Activated CD8-positive, alpha-beta memory T cell treated with anti-CD3 and anti-CD28 coated beads for 36 hours (primary cell): ENCODE measurements around the gene ELP4. TPM values are rescaled to one million over a fixed set of nuclear protein-coding genes. Genes with fewer than 3 reads are reported as not detected.
"Not testable (repeated sequence)": the region's sequence is repeated elsewhere in the genome, so short reads cannot be mapped to it uniquely, and the experiment has no call there.

ENCODE experiments used
- CTCF ChIA-PET: fragments of 350-600 bp; sonication (Branson Sonifier 250); formaldehyde crosslinking; loops from one replicate; lab custom pipeline; 2021; ENCODE audit warnings: antibody characterized with exemption; lab: Charles Lee
- POLR2A ChIA-PET: fragments of 350-600 bp; sonication (Branson Sonifier 250); formaldehyde crosslinking; loops from one replicate; lab custom pipeline; 2021; ENCODE audit warnings: antibody characterized with exemption; lab: Charles Lee
- total RNA-seq, 2 experiments: library from RNA; stranded (reverse); gene quantifications; one replicate each; pipeline ENCODE4 v1.2.3, GENCODE V29; 2021

The ELP4 gene, protein sequence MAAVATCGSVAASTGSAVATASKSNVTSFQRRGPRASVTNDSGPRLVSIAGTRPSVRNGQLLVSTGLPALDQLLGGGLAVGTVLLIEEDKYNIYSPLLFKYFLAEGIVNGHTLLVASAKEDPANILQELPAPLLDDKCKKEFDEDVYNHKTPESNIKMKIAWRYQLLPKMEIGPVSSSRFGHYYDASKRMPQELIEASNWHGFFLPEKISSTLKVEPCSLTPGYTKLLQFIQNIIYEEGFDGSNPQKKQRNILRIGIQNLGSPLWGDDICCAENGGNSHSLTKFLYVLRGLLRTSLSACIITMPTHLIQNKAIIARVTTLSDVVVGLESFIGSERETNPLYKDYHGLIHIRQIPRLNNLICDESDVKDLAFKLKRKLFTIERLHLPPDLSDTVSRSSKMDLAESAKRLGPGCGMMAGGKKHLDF
- total RNA-seq = 10 to 100 TPM; 21.4 to 24.8 TPM

DNA sequence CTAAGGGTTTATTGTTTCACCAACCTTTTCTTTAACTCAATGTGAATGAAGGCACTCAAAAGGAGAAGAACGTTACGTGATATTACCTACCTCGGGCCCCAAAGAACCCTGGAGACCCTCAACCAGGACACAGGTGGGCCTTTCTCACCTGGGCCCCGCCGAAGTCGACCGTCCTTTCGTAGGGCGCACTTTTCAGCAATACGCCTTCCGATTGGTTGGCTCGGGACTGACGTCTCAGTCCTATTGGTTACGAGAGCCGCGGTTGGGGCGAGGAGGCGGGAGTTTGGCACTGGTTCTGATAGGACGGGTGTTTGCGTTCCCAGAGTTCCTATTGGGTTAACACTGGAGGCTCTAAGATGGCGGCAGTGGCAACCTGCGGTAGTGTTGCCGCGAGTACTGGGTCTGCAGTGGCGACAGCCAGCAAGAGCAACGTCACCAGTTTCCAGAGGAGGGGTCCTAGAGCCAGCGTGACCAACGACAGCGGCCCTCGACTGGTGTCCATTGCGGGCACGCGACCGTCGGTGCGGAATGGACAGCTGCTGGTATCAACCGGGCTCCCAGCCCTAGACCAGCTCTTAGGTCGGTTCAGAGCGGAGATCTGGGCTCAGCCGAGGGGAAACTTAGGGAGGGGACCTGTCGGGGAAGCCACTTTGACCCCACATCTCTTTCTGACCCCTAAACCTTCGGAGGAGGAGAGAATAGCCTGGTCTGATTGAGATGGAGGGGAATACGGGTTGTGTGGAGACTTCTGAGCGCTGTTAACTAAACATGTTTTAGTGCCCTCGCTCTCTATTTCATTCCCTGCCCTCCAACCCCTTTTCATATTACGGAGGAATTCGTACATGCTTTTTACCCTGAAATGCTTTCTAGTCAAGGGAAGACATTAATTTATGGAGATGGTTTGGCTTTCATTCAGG is at the start of gene ELP4, which contains the start of gene IMMP1L:
TSS of gene ELP4 (plus strand) at position 339 of the 917 bp plus-strand sequence. CDS start at position 357, 18 bp downstream.
TSS of gene IMMP1L (minus strand) at position 194 of the 917 bp plus-strand sequence. CDS start 46,346 bp downstream, outside the sequence.
- ChIA-PET CTCF (no interaction called here), POLR2A (no interaction called here)

DNA sequence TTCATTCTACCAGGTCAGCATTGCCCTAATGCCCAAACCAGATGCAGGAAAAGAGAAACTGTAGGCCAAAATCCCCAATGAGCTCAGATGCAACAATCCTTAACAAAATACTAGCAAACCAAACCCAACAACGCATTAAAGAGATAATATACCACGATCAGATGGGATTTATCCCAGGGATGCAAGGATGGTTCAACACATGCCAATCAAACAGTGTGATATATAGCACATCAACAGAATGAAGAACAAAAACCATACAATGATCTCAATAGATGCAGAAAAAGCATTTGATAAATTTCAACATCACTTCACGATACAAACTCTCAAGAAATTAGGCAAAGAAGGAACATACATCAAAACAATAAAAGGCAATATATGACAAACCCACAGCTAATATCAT is 45.1 kb upstream of the ELP4 start:
- POLR2A ChIA-PET = no interaction called here
- CTCF ChIA-PET = no interaction called here

DNA sequence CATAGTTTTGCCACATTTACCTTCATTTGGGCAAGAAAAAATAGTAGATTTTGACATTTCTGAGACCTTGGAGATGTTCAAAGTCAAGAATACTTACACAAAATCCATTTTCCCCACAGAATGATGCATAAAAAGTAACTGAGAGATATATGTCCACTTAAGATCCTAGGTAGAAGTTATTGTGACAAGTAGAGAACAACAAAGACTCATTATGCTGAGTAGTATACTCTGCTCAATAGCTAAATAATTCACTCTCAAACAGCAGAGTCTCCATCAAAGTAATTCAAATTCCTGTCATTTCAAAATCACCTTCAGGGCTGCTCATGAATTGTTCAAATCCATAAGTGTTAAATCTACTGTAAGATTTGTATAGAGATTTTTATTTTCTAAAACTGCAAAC is 35.5 kb upstream of the ELP4 start:
- ChIA-PET POLR2A (no interaction called here), CTCF (interaction anchor here (0.5 kb wide), 1 partner anchor 75 kb away, joined by 3 read pairs; no protein-coding TSS in a partner anchor)

DNA sequence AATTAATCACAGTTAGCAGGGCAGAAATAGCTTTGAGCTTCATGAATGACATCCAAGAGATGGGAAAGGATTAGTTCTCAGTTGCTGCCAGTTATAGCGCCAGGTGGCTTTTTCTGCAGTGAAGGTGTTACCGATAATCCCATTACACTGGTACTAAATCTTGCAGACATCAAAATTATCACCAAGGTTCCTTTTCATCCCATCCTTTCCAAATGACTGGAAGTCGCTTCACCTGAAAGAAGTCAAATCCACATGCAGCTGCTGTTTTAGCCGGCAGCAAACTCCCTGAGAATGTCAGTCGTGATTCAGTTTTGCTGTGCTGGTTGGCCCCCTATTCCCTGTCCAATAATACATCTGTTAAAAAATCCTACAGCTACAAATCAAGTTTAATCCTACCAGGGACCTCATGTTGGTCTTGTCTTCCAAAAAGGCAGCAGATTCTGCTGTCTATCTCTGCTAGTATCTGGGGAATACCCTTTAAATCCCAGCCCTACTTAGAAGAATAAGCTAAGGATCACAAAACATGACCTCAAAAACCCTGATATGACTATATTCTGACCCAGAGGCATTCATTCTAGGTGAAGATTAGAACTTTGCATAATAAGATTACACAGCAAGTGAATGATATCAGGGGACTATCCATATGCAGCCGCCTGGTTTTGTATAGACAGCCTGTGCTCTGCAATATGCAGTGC is 31.9 kb upstream of the ELP4 start:
- POLR2A ChIA-PET = no interaction called here
- CTCF ChIA-PET = no interaction called here

DNA sequence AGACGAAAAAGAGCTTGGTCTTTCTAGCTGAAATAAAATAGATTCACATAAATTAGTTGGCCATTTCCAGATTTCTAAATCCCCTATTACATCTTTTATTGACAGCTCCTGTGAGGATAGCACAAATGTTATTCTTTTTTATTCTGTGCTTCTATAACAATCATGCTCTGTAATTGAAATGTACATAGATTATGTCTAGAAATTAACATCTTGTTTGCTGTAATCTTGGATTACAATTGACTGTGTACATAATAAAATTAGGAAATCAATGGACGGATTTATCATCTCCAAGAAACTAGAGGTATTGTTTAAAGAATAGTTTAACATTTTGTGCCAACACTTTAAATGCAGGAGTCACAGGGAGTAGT is 31.4 kb upstream of the ELP4 start:
- ChIA-PET CTCF (no interaction called here), POLR2A (no interaction called here)

DNA sequence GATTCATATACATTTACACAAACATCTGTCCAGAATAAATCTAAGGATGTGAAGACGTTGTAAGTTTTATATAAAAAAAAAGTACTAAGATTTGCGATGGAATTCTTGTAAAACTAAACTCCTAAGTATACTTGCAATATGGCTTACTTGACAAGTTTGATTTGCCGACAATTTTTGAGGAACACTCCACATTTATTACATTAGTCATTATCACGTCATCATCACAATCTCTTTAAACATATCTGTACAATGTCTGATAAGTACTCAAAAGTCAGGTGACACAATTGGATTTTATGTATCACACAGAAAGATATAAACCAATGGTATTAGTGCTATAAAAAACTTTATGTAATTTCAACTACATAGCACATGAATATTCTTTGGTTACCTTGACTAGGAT is 30.5 kb upstream of the ELP4 start:
- ChIA-PET CTCF (no interaction called here), POLR2A (no interaction called here)

DNA sequence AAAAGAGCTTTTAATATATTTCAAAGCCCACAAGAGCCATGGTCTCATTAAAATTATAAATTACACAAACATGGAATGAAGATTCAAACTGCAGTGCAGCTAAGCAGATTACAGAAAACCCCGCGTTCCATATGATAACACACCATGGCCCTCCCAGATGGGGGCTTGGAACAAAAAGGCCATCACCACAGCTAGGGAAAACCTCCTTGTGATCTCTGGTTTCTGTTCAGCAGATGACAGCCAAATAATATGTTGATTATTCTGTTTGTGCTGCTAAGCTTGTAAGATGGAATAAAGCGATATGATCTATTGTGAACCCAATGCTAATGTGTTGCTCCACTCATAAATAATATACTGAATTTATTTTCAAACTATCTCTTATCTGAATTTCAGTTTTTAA is 28.6 kb upstream of the ELP4 start:
- CTCF ChIA-PET = no interaction called here
- POLR2A ChIA-PET = no interaction called here

DNA sequence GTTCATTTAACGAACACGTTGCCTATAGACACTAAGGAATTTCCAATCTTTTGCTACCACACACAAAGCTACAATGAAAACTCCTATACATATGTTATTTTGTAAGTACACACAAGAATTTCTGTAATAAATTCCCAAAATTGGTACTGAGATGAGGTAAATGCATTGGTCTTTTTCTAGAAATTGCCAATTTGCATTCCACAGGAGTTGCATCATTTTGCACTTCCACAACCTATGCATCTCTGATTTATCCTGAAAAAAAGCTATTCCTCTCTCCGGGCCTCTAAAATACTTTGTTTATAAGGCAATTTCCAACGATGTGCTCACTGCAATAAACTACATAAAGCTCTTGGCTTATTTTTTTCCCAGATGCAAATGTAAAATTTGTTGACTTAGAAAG is 25.1 kb upstream of the ELP4 start:
- POLR2A ChIA-PET = no interaction called here
- CTCF ChIA-PET = no interaction called here

DNA sequence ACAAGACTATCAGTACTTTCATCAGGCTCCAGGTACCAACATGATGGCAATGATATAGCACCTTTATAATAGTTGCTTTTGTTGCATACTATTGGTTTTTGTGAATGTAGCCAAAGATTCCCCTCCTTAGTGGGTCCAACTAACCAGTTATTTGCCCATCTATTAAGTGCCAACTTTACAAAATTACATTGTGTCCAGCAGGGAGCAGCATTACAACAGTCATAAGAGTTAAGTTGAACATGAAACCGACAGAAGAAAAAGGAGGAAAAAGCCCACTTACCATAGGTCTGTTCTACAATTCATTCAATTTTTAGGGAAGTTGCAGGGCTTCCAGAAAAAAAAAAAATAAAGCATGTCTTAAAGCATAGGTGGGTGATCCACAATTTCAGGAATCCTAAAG is 21.7 kb upstream of the ELP4 start:
- ChIA-PET CTCF (no interaction called here), POLR2A (no interaction called here)

DNA sequence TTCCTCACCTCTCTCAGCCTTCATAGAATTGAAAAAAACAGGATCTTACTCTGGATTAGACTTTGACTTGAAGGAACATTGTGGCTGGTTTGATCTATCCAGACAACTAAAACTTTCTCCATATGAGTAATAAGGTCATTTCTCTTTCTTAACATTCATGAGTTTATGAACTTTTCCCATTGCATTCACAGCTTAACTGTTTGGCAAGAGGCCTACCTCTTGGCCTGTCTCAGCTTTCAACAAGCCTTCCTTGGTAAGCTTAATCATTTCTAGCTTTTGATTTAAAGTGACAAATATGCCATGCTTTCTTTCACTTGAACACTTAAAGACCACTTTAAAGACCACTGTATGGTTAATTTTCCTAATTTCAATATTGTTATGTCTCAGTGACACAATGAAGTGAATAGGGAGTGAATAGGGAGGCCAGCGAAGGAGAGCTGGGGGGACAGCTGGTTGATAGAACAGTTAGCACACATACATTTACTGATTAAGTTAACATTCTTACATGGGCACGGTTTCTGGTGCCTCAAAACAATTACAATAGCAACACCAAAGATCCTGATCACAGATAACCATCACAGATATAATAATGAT is 17.1 kb upstream of the ELP4 start:
- CTCF ChIA-PET = no interaction called here
- POLR2A ChIA-PET = no interaction called here

DNA sequence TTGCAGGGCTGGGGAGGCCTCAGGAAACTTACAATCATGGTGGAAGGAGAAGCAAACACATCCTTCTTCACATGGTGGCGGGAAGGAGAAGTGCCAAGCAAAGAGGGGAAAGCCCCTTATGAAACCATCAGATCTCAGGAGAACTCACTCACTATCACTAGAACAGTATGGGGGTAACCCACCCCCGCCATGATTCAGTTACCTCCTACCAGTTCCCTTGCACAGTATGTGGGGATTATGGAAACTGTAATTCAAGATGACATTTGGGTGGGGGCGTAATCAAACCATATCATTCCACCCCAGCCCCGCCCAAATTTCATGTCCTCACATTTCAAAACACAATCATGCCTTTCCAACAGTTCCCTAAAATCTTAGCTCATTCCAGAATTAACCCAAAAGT is 16.3 kb upstream of the ELP4 start:
- ChIA-PET CTCF (no interaction called here), POLR2A (no interaction called here)

DNA sequence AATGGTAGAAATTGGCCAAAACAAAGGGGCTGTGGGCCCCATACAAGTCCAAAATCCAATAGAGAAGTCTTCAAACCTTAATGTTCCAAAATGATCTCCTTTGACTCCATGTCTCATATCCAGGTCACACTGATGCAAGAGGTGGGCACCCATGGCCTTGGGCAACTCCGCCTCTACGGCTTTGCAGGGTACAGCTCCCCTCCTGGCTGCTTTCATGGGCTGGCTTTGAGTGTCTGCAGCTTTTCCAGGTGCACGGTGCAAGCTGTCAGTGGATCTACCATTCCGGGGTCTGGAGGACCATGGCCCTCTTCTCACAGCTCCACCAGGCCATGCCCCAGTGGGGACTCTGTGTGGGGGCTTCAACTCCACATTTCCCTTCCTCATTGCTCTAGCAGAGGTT is 15.8 kb upstream of the ELP4 start:
- POLR2A ChIA-PET, CTCF ChIA-PET: not testable (repeated sequence)

DNA sequence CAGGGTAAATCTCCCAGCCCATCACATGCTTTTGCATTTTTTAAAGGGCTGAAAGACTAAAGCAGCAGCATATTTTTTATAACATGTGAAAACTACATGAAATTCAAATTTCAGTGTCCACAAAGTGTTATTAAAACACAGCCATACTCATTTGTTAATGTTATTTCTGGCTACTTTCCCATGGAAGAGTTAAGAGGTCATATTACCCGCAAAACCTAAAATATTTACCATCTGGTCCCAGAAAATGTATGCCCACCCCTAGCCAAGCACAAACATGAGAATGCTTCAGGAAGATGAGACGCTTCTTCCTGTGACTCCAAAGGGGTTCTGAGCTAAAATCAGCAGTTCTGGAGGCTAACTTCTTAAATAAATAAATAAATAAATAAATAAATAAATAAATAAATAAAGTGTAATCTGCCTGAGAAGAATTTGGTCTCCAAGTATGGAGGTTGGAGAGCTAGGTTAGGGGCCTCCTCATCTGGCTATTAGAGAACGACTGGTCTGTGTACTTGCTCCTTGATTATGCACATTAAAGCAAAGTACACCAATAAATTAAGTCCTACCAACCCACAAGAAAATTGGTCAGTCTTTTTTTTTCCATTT is 9.9 kb upstream of the ELP4 start:
- ChIA-PET CTCF (no interaction called here), POLR2A (no interaction called here)

DNA sequence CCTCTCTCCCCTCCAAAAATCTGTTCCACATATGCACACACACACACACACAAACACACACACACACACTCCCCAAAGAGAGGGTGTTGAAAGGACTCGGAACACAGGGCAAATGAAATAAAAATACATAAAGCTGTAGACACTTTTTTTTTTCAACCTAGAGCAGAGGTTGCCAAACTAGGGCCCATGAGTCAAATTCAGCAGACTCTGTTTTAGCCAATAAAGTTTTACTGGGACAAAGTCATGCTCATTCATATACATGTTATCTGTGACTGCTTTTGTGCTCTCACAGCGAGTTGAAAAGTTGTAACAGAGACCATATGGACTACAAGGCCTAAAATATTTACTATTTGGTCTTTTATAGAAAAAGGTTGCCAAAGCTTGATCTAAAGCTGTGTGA is 9.0 kb upstream of the ELP4 start:
- ChIA-PET POLR2A (no interaction called here), CTCF (no interaction called here)

DNA sequence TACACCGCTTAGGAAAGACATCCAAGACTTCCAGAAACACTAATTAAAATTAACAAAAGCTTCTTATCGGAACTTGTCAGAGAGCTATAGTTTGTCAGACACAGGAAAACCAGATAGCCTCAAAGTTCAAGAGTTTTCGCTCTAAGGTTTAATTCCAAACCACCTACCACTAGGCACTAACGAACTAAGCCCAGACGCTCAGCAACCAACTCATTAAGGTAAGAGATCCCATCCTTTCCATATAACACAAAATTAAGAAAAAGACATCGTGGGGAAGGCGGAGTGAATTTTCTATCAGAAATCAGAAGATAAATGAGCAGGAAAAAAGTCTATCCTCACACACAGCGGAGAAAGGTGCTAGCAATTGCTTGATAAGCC is 527 bp upstream of the ELP4 start:
- POLR2A ChIA-PET = no interaction called here

DNA sequence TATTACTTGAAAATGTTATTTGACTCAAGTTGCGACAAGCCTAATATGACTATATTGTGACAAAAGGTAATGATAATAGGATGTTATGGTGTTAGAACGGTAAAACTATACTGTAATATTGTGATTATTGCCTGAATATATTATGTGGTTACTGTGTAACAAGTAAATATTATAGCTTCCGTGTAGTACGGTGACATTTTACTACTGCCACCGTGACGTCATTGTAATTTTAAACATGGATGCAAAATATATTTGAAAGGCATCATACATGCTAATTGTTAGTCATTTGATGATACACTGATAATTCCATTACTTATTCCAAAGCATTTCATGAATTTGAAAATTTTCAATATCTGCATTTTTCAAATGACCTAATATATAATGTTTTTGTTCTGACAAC is 2.5 kb downstream of the ELP4 start:
- POLR2A ChIA-PET = no interaction called here
- CTCF ChIA-PET = no interaction called here

More for the DNA sequence above, 527 bp upstream of the ELP4 start:
- CTCF ChIA-PET = no interaction called here

DNA sequence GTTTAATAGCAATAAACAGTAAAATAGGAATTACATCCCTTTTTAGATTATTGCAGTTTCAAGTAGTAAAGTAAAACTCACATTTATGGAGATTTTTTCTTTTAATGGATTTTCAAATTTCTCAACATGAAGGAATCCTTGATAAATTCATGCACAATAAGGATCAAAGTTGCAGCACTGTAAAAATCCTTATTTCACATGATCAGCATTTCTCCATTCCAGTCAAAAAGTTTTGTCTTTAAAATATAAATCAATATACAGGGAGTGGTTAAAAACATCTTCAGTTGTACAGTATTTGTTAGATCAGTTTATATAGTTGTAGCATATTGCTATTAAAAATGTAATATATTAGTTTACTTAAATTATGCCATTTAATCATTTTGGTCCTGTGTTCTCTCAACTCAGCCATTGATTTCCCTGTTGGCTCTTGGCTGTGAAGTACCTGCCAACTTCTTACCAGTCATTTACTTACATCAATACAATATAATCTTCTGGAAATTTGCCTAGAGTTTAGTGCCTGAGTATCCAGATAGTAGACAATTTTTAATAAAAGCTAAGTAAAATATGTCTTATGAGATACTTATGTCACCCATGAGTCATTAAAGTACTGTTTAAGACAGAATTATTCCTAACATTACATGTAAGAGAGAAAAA is 12.1 kb downstream of the ELP4 start:
- ChIA-PET CTCF (no interaction called here), POLR2A (no interaction called here)

DNA sequence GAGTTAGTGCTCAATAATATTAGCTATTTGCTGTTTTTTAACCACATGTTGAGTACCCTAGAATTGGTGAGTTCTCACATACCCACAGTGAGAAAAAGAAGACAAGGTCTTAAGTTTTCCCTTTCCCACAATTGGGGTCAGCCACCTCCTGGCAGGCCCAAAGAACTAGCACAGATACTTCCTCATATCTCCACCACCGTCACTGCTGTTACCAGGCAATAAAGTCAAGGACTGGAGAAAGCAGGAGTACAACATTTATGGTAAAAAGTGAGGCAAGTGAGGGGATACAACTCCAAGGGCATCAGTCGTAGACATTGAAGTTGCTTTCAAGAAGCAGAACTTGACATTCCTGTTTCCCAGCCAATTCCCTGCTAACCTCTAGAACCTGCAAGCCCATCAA is 19.6 kb downstream of the ELP4 start:
- ChIA-PET POLR2A (no interaction called here), CTCF (no interaction called here)

DNA sequence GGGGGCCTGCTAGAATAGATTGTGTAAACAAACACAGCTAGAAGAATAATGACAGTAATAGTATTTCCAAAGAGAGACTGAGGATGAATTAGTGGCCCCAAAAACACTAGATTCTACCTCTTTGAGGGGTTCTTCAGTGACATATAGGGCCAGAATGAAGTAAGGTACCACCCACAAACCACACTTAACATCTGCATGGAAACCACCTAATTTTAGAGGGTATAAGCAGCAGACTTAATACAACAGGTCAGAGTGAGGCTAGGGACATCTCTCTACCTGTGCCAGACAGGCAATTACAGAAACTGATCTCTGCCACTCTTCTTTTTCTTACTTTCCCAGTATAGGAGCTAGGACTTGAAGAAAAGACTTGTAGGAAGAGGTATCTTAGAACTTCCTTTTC is 20.1 kb downstream of the ELP4 start:
- CTCF ChIA-PET = no interaction called here
- POLR2A ChIA-PET = no interaction called here
